Measurements from ENCODE around the gene GAK. TPM values are rescaled to one million over a fixed set of nuclear protein-coding genes. Genes with fewer than 3 reads are reported as not detected.

The GAK gene
- total and polyA plus RNA-seq, 4 donors = 27.4 to 69.7 (median 47.0) TPM

DNA sequence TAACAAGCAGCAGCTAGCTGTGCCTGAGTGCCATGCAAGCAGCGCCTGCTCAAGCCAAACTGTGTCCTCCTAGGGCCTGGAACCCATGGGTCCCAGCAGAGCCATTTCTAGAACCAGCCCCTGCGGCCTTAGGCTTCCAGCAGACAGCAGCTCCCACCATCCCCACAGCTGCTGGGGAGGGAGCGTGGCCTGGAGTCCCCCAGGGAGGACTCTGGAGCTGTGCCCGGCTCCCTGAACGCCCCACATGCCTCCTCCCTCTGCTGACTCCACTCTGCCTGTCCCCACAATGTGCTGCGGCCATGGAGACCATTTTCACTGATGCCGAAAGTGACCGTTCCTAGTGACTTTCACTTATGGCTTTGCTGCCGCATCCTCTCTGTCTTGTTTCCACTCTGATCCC, 45.9 kb downstream of the GAK start:
- H3K4me3 ChIP-seq (ENCODE audit: low read depth in 1 of 3, low read length in 3 of 3) = no peak overlapping the region
- DNase-seq (ENCODE audit: low spot score) = no peak
- no peak for TF ChIP-seq EGR1 (IDR thresholded peaks at IDR 0.05; ENCODE audit: low read depth in 2 of 2)
- no peak for TF ChIP-seq HNF4G (IDR thresholded peaks at IDR 0.05)
- TF ChIP-seq, protein P1, sequence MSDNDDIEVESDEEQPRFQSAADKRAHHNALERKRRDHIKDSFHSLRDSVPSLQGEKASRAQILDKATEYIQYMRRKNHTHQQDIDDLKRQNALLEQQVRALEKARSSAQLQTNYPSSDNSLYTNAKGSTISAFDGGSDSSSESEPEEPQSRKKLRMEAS (IDR thresholded peaks at IDR 0.05) = no peak
- no peak for TF ChIP-seq GABPA (IDR thresholded peaks at IDR 0.05 in 1 of 2, conservative IDR thresholded peaks at IDR 0.05 in 1 of 2)
- TF ChIP-seq NR2F2 (IDR thresholded peaks at IDR 0.05) = no peak
- TF ChIP-seq REST (IDR thresholded peaks at IDR 0.05) = no peak
- TF ChIP-seq ATF3 (IDR thresholded peaks at IDR 0.05) = no peak
- TF ChIP-seq RAD21 (IDR thresholded peaks at IDR 0.05) = no peak
- no peak for TF ChIP-seq ZBTB33 (IDR thresholded peaks at IDR 0.05)
- TF ChIP-seq RXRA (IDR thresholded peaks at IDR 0.05) = no peak
- TF ChIP-seq YY1 (IDR thresholded peaks at IDR 0.05) = no peak
- peaks cover 4 to 82% (median 28%) of the 10 kb centered on the region in 4 donors for H3K36me3 ChIP-seq (ENCODE audit: control insufficient read depth in 4 of 4, insufficient read depth in 3 of 4, low read depth in 1 of 4, low read length in 3 of 4)
- H3K4me1 ChIP-seq (ENCODE audit: control insufficient read depth in 4 of 4, insufficient read depth in 4 of 4, low read length in 3 of 4) = no peaks in the 10 kb centered on the region
- no peak overlapping the region for H3K9ac ChIP-seq (ENCODE audit: low read depth in 1 of 2, low read length in 2 of 2)
- H3K9me3 ChIP-seq (ENCODE audit: control insufficient read depth in 4 of 4, low read length in 3 of 4) = no peaks in the 10 kb centered on the region
- 89% methylated on average over 9 of the region's 9 CpGs for WGBS
- H3K27ac ChIP-seq (ENCODE audit: low read depth in 1 of 2, low read length in 2 of 2) = no peak overlapping the region
- H3K27me3 ChIP-seq (ENCODE audit: control insufficient read depth in 4 of 4, insufficient read depth in 4 of 4, low read length in 3 of 4) = no peaks in the 10 kb centered on the region

- Histone ChIP-seq H3K9me3 (ENCODE audit: control insufficient read depth in 4 of 4, low read length in 3 of 4) (no peaks in the 10 kb centered on the region), H3K4me3 (ENCODE audit: low read depth in 1 of 3, low read length in 3 of 3) (no peak overlapping the region), H3K27me3 (ENCODE audit: control insufficient read depth in 4 of 4, insufficient read depth in 4 of 4, low read length in 3 of 4) (no peaks in the 10 kb centered on the region), H3K36me3 (ENCODE audit: control insufficient read depth in 4 of 4, insufficient read depth in 3 of 4, low read depth in 1 of 4, low read length in 3 of 4) (peaks cover 4 to 88% (median 31%) of the 10 kb centered on the region in 4 donors), H3K27ac (ENCODE audit: low read depth in 1 of 2, low read length in 2 of 2) (no peak overlapping the region), H3K9ac (ENCODE audit: low read depth in 1 of 2, low read length in 2 of 2) (no peak overlapping the region), H3K4me1 (ENCODE audit: control insufficient read depth in 4 of 4, insufficient read depth in 4 of 4, low read length in 3 of 4) (no peaks in the 10 kb centered on the region)
- 95% methylated on average over 10 of the region's 10 CpGs for WGBS
- DNase-seq (ENCODE audit: low spot score) = no peak
- TF ChIP-seq FOXA2 (IDR thresholded peaks at IDR 0.05) (no peak), ZBTB33 (IDR thresholded peaks at IDR 0.05) (no peak), NR2F2 (IDR thresholded peaks at IDR 0.05) (no peak), YY1 (IDR thresholded peaks at IDR 0.05) (no peak), JUND (IDR thresholded peaks at IDR 0.05) (no peak), REST (IDR thresholded peaks at IDR 0.05) (no peak), FOXA1 (IDR thresholded peaks at IDR 0.05) (no peak)
These were observed 46.8 kb downstream of the GAK start for GRCh38 chr4:885353-885752.
